Gastrocnemius medialis (tissue), 4 donors: Measurements from ENCODE around the gene RFFL.

ENCODE experiments used
- POLR2A ChIP-seq, 2 donors: fragments of 450-650 bp; IDR thresholded peaks; one replicate each; pipeline ENCODE4 v1.6.1; 2017; ENCODE audit warnings: antibody characterized with exemption in 2 of 2, mild to moderate bottlenecking in 2 of 2, moderate library complexity in 2 of 2
- TF ChIP-seq, protein P1 (sequence below), 5 experiments: fragments of 450-650 bp in 3 of 5; fragments of 200-600 bp in 2 of 5; sonication (generic) in 2 of 5; IDR thresholded peaks in 4 of 5; conservative IDR thresholded peaks in 1 of 5; 1 replicate in 4 of 5; 2 replicates in 1 of 5; pipeline ENCODE4 v1.5.1; 2016 to 2019; ENCODE audit warnings: antibody characterized with exemption in 5 of 5, mild to moderate bottlenecking in 3 of 5, moderate library complexity in 3 of 5

DNA sequence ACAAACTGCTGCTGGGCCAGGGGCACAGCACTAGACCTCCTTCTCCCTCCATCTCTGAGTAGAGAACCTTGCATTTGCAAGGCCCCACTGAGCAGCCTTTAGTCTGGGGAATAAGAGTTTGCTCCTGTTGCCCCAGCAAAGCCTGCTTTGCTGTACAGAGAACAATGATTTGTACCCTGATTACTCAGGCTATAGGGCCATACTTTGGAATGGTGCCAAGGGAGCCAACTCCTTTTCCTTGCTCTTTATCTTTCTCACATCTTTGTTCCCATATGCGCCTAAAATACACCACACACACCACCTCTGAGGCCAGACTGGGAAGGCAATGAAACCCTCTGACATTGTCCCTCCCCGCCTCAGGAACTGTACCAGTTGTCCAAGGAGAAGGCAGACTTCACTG is 62.0 kb downstream of the RFFL start:
- TF ChIP-seq, protein P1, sequence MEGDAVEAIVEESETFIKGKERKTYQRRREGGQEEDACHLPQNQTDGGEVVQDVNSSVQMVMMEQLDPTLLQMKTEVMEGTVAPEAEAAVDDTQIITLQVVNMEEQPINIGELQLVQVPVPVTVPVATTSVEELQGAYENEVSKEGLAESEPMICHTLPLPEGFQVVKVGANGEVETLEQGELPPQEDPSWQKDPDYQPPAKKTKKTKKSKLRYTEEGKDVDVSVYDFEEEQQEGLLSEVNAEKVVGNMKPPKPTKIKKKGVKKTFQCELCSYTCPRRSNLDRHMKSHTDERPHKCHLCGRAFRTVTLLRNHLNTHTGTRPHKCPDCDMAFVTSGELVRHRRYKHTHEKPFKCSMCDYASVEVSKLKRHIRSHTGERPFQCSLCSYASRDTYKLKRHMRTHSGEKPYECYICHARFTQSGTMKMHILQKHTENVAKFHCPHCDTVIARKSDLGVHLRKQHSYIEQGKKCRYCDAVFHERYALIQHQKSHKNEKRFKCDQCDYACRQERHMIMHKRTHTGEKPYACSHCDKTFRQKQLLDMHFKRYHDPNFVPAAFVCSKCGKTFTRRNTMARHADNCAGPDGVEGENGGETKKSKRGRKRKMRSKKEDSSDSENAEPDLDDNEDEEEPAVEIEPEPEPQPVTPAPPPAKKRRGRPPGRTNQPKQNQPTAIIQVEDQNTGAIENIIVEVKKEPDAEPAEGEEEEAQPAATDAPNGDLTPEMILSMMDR (IDR thresholded peaks at IDR 0.05 in 4 of 5, conservative IDR thresholded peaks at IDR 0.05 in 1 of 5) = no peak
- no peak for TF ChIP-seq POLR2A (IDR thresholded peaks at IDR 0.05)
